HEK293 (cell line): Measurements from ENCODE around the gene CNN2.

Source experiments
- BCL11A ChIP-seq: fragments of 450-650 bp; formaldehyde crosslinking; IDR thresholded peaks from 2 replicates; pipeline ENCODE4 v1.5.1; 2016; ENCODE audit warnings: low read depth, missing biosample characterization, missing genetic modification characterization
- HIC1 ChIP-seq: fragments of 450-650 bp; formaldehyde crosslinking; IDR thresholded peaks from 2 replicates; pipeline ENCODE4 v1.5.1; 2016; ENCODE audit warnings: missing biosample characterization, missing genetic modification characterization
- KLF16 ChIP-seq: fragments of 450-650 bp; formaldehyde crosslinking; IDR thresholded peaks from 2 replicates; pipeline ENCODE4 v1.5.1; 2017; ENCODE audit warnings: missing biosample characterization, missing genetic modification characterization
- KLF7 ChIP-seq: fragments of 450-650 bp; formaldehyde crosslinking; IDR thresholded peaks from 2 replicates; pipeline ENCODE4 v1.5.1; 2016; ENCODE audit warnings: missing biosample characterization, missing genetic modification characterization, borderline replicate concordance
- KLF8 ChIP-seq: fragments of 450-650 bp; formaldehyde crosslinking; IDR thresholded peaks from 2 replicates; pipeline ENCODE4 v1.5.1; 2016; ENCODE audit warnings: missing biosample characterization, missing genetic modification characterization
- PBX3 ChIP-seq: sonication (generic); formaldehyde crosslinking; IDR thresholded peaks from 2 replicates; pipeline ENCODE4 v1.8.1; 2022; ENCODE audit warnings: mild to moderate bottlenecking, moderate library complexity, missing genetic modification reagents
- PRDM1 ChIP-seq: fragments of 450-650 bp; formaldehyde crosslinking; IDR thresholded peaks from 2 replicates; pipeline ENCODE4; 2016; ENCODE audit warnings: missing biosample characterization, missing genetic modification characterization
- SP7 ChIP-seq: fragments of 450-650 bp; formaldehyde crosslinking; IDR thresholded peaks from 2 replicates; pipeline ENCODE4 v1.5.1; 2016; ENCODE audit warnings: missing biosample characterization, missing genetic modification characterization
- WT1 ChIP-seq: fragments of 450-650 bp; formaldehyde crosslinking; IDR thresholded peaks from 2 replicates; pipeline ENCODE4 v1.5.1; 2016; ENCODE audit warnings: missing biosample characterization, missing genetic modification characterization
- ZBTB17 ChIP-seq: fragments of 450-650 bp; formaldehyde crosslinking; IDR thresholded peaks from 2 replicates; pipeline ENCODE4 v1.5.1; 2016; ENCODE audit warnings: missing biosample characterization, missing genetic modification characterization
- ZBTB21 ChIP-seq: fragments of 450-650 bp; formaldehyde crosslinking; IDR thresholded peaks from 2 replicates; pipeline ENCODE4 v1.5.1; 2017; ENCODE audit warnings: missing biosample characterization, missing genetic modification characterization
- ZNF10 ChIP-seq: fragments of 450-650 bp; formaldehyde crosslinking; IDR thresholded peaks from 2 replicates; pipeline ENCODE4 v1.5.1; 2017; ENCODE audit warnings: missing biosample characterization, missing genetic modification characterization
- ZNF121 ChIP-seq: fragments of 450-650 bp; formaldehyde crosslinking; IDR thresholded peaks from 2 replicates; pipeline ENCODE4 v1.5.1; 2016; ENCODE audit warnings: missing biosample characterization, missing genetic modification characterization
- ZNF16 ChIP-seq: fragments of 450-650 bp; formaldehyde crosslinking; IDR thresholded peaks from 2 replicates; pipeline ENCODE4 v1.5.1; 2016; ENCODE audit warnings: low read depth, missing biosample characterization, missing genetic modification characterization
- ZNF184 ChIP-seq: fragments of 450-650 bp; IDR thresholded peaks from 2 replicates; pipeline ENCODE4 v1.5.1; 2018; ENCODE audit warnings: missing biosample characterization, mild to moderate bottlenecking, missing genetic modification characterization
- ZNF292 ChIP-seq: fragments of 450-650 bp; formaldehyde crosslinking; IDR thresholded peaks from 2 replicates; pipeline ENCODE4 v1.5.1; 2016; ENCODE audit warnings: low read depth, missing biosample characterization, missing genetic modification characterization, borderline replicate concordance
- ZNF302 ChIP-seq: fragments of 450-650 bp; formaldehyde crosslinking; IDR thresholded peaks from 2 replicates; pipeline ENCODE4 v1.5.1; 2016; ENCODE audit warnings: missing biosample characterization, missing genetic modification characterization, low read depth
- ZNF335 ChIP-seq: fragments of 450-650 bp; formaldehyde crosslinking; conservative IDR thresholded peaks from 2 replicates; pipeline ENCODE4 v1.5.1; 2016; ENCODE audit warnings: missing biosample characterization, missing genetic modification characterization
- ZNF350 ChIP-seq: fragments of 450-650 bp; formaldehyde crosslinking; IDR thresholded peaks from 2 replicates; pipeline ENCODE4 v1.5.0; 2017; ENCODE audit warnings: missing biosample characterization, mild to moderate bottlenecking, missing genetic modification characterization
- ZNF366 ChIP-seq: fragments of 450-650 bp; formaldehyde crosslinking; conservative IDR thresholded peaks from 2 replicates; pipeline ENCODE4 v1.5.1; 2016; ENCODE audit warnings: missing biosample characterization, missing genetic modification characterization
- ZNF391 ChIP-seq: fragments of 450-650 bp; formaldehyde crosslinking; IDR thresholded peaks from 2 replicates; pipeline ENCODE4 v1.5.1; 2016; ENCODE audit warnings: low read depth, missing biosample characterization, missing genetic modification characterization, borderline replicate concordance
- ZNF394 ChIP-seq: fragments of 450-650 bp; formaldehyde crosslinking; IDR thresholded peaks from 2 replicates; pipeline ENCODE4 v1.5.1; 2016; ENCODE audit warnings: missing biosample characterization, missing genetic modification characterization, mild to moderate bottlenecking, moderate library complexity, borderline replicate concordance
- ZNF473 ChIP-seq: fragments of 450-650 bp; formaldehyde crosslinking; IDR thresholded peaks from 2 replicates; pipeline ENCODE4 v1.5.1; 2017; ENCODE audit warnings: missing biosample characterization, missing genetic modification characterization
- ZNF514 ChIP-seq: fragments of 450-650 bp; formaldehyde crosslinking; IDR thresholded peaks from 2 replicates; pipeline ENCODE4 v1.5.1; 2016; ENCODE audit warnings: missing biosample characterization, missing genetic modification characterization
- ZNF548 ChIP-seq: fragments of 450-650 bp; formaldehyde crosslinking; IDR thresholded peaks from 2 replicates; pipeline ENCODE4 v1.5.1; 2016; ENCODE audit warnings: missing biosample characterization, missing genetic modification characterization
- ZNF549 ChIP-seq: fragments of 450-650 bp; IDR thresholded peaks from 2 replicates; pipeline ENCODE4 v1.5.1; 2018; ENCODE audit warnings: missing biosample characterization, missing genetic modification characterization, mild to moderate bottlenecking, inconsistent platforms, moderate library complexity
- ZNF580 ChIP-seq: fragments of 450-650 bp; formaldehyde crosslinking; IDR thresholded peaks from 2 replicates; pipeline ENCODE4 v1.5.1; 2016; ENCODE audit warnings: missing biosample characterization, missing genetic modification characterization
- ZNF600 ChIP-seq: fragments of 450-650 bp; formaldehyde crosslinking; IDR thresholded peaks from 2 replicates; pipeline ENCODE4 v1.5.1; 2016; ENCODE audit warnings: missing biosample characterization, missing genetic modification characterization
- ZNF629 ChIP-seq: fragments of 450-650 bp; formaldehyde crosslinking; IDR thresholded peaks from 2 replicates; pipeline ENCODE4 v1.5.1; 2017; ENCODE audit warnings: missing biosample characterization, missing genetic modification characterization
- ZNF76 ChIP-seq: fragments of 450-650 bp; formaldehyde crosslinking; IDR thresholded peaks from 2 replicates; pipeline ENCODE4; 2016; ENCODE audit warnings: low read depth, missing biosample characterization, missing genetic modification characterization, borderline replicate concordance
- ZSCAN23 ChIP-seq: fragments of 450-650 bp; formaldehyde crosslinking; IDR thresholded peaks from 2 replicates; pipeline ENCODE4 v1.5.1; 2016; ENCODE audit warnings: missing biosample characterization, missing genetic modification characterization
- ZSCAN30 ChIP-seq: fragments of 450-650 bp; IDR thresholded peaks from 2 replicates; pipeline ENCODE4 v1.5.1; 2018; ENCODE audit warnings: missing biosample characterization, mild to moderate bottlenecking, missing genetic modification characterization, moderate library complexity
- TF ChIP-seq, protein P1 (sequence below): fragments of 450-650 bp; IDR thresholded peaks from 2 replicates; pipeline ENCODE4 v1.5.1; 2018; ENCODE audit warnings: missing biosample characterization, mild to moderate bottlenecking, missing genetic modification characterization
- TF ChIP-seq, protein P2 (sequence below): fragments of 450-650 bp; formaldehyde crosslinking; IDR thresholded peaks from 2 replicates; pipeline ENCODE4 v1.5.1; 2017; ENCODE audit warnings: missing biosample characterization, missing genetic modification characterization

CNN2 gene

GRCh38 chr19:1016647-1017114 lies 9.7 kb upstream of the CNN2 start (continued):
- TF ChIP-seq ZNF473 (tag by site-specific recombination) (no peak), ZNF580 (no peak), ZNF184 (tag by site-specific recombination) (no peak), WT1 (no peak), ZSCAN30 (tag by site-specific recombination) (no peak), KLF7 (tag by site-specific recombination) (no peak), ZNF10 (tag by site-specific recombination) (0 out of 2 replicates have a peak, but pooled peaks have one; percentile 31), PRDM1 (tag by site-specific recombination) (no peak), ZBTB21 (tag by site-specific recombination) (no peak), ZBTB17 (no peak), PBX3 (CRISPR knock-in tag) (no peak), ZNF394 (tag by site-specific recombination) (peak; percentile 86), ZNF292 (tag by site-specific recombination) (no peak), ZNF76 (no peak), ZNF16 (no peak), KLF16 (no peak), ZNF548 (tag by site-specific recombination) (no peak), ZSCAN23 (tag by site-specific recombination) (no peak), BCL11A (peak; percentile 15; the same call in 1 of the 2 replicates), ZNF514 (tag by site-specific recombination) (no peak), ZNF121 (no peak), ZNF600 (tag by site-specific recombination) (peak; percentile 81), SP7 (tag by site-specific recombination) (no peak), ZNF302 (tag by site-specific recombination) (no peak), ZNF629 (tag by site-specific recombination) (peak; percentile 66; the same call in 1 of the 2 replicates), ZNF335 (tag by site-specific recombination) (peak; percentile 85; the same call in 1 of the 2 replicates), ZNF549 (tag by site-specific recombination) (no peak), ZNF391 (no peak), ZNF366 (tag by site-specific recombination) (no peak), KLF8 (tag by site-specific recombination) (peak; percentile 28; the same call in 1 of the 2 replicates), HIC1 (tag by site-specific recombination) (peak; percentile 79), ZNF350 (tag by site-specific recombination) (no peak)
- TF ChIP-seq, protein P1, sequence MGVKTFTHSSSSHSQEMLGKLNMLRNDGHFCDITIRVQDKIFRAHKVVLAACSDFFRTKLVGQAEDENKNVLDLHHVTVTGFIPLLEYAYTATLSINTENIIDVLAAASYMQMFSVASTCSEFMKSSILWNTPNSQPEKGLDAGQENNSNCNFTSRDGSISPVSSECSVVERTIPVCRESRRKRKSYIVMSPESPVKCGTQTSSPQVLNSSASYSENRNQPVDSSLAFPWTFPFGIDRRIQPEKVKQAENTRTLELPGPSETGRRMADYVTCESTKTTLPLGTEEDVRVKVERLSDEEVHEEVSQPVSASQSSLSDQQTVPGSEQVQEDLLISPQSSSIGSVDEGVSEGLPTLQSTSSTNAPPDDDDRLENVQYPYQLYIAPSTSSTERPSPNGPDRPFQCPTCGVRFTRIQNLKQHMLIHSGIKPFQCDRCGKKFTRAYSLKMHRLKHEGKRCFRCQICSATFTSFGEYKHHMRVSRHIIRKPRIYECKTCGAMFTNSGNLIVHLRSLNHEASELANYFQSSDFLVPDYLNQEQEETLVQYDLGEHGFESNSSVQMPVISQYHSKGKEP, result no peak
- TF ChIP-seq, protein P2, sequence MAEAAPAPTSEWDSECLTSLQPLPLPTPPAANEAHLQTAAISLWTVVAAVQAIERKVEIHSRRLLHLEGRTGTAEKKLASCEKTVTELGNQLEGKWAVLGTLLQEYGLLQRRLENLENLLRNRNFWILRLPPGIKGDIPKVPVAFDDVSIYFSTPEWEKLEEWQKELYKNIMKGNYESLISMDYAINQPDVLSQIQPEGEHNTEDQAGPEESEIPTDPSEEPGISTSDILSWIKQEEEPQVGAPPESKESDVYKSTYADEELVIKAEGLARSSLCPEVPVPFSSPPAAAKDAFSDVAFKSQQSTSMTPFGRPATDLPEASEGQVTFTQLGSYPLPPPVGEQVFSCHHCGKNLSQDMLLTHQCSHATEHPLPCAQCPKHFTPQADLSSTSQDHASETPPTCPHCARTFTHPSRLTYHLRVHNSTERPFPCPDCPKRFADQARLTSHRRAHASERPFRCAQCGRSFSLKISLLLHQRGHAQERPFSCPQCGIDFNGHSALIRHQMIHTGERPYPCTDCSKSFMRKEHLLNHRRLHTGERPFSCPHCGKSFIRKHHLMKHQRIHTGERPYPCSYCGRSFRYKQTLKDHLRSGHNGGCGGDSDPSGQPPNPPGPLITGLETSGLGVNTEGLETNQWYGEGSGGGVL (tag by site-specific recombination), result no peak
